Body of pancreas (tissue), 4 donors: ENCODE measurements around the gene CKM.
"Not testable (repeated sequence)": the region's sequence is repeated elsewhere in the genome, so short reads cannot be mapped to it uniquely, and the experiment has no call there.

Source experiments
- POLR2A ChIP-seq, 3 donors: fragments of 450-650 bp; IDR thresholded peaks; one replicate each; pipeline ENCODE4 v1.6.1; 2016; ENCODE audit warnings: antibody characterized with exemption in 3 of 3, mild to moderate bottlenecking in 2 of 3
- TF ChIP-seq, protein P1 (sequence below), 7 experiments: fragments of 450-650 bp in 4 of 7; fragments of 200-600 bp in 3 of 7; sonication (generic) in 3 of 7; IDR thresholded peaks; one replicate each; pipeline ENCODE4 v1.5.1; 2016 to 2019; ENCODE audit warnings: antibody characterized with exemption in 7 of 7

DNA sequence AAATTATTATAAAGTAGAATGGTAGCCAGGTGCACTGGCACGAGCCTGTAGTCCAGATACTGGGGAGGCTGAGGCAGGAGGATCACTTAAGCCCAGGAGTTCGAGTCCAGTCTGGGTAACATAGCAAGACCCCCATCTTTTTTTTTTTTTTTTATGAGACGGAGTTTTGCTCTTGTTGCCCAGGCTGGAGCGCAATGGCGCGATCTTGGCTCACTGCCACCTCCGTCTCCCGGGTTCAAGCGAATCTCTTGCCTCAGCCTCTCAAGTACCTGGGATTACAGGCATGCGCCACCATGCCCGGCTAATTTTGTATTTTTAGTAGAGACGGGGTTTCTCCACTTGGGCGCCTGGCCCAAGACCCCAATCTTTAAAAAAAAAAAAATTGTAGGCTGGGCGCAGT is 10.4 kb downstream of the CKM start:
- TF ChIP-seq, protein P1, sequence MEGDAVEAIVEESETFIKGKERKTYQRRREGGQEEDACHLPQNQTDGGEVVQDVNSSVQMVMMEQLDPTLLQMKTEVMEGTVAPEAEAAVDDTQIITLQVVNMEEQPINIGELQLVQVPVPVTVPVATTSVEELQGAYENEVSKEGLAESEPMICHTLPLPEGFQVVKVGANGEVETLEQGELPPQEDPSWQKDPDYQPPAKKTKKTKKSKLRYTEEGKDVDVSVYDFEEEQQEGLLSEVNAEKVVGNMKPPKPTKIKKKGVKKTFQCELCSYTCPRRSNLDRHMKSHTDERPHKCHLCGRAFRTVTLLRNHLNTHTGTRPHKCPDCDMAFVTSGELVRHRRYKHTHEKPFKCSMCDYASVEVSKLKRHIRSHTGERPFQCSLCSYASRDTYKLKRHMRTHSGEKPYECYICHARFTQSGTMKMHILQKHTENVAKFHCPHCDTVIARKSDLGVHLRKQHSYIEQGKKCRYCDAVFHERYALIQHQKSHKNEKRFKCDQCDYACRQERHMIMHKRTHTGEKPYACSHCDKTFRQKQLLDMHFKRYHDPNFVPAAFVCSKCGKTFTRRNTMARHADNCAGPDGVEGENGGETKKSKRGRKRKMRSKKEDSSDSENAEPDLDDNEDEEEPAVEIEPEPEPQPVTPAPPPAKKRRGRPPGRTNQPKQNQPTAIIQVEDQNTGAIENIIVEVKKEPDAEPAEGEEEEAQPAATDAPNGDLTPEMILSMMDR (IDR thresholded peaks at IDR 0.05), result not testable (repeated sequence)
- not testable (repeated sequence) for TF ChIP-seq POLR2A (IDR thresholded peaks at IDR 0.05)
